Kidney capillary endothelial cell (primary cell): ENCODE data around the gene L1CAM.

Source experiments
- DNase-seq: peaks from one replicate; pipeline ENCODE4 v3.0.0-alpha.2; 2018; ENCODE audit warnings: low spot score

Gene L1CAM

GRCh38 chrX:153885968-153886903, at the start of gene L1CAM:
TSS of gene L1CAM (minus strand) at chrX:153886173. CDS start at chrX:153875836, 10,337 bp downstream.
- no peak for DNase-seq

- DNase-seq = no peak
These were observed 49.4 kb upstream of the L1CAM start for GRCh38 chrX:153935326-153935851.

GRCh38 chrX:153934762-153935325, 48.9 kb upstream of the L1CAM start, which contains the start of gene NAA10:
TSS of gene NAA10 (minus strand) at chrX:153935037. CDS start at chrX:153934904, 133 bp downstream.
- DNase-seq = peak; percentile 56

- no peak for DNase-seq
These were observed 48.3 kb upstream of the L1CAM start for GRCh38 chrX:153934148-153934761.

GRCh38 chrX:153933748-153934147, 47.8 kb upstream of the L1CAM start:
- DNase-seq = no peak

- DNase-seq = no peak
These were observed 46.4 kb upstream of the L1CAM start for GRCh38 chrX:153932220-153932915.

GRCh38 chrX:153931748-153932147, 45.8 kb upstream of the L1CAM start:
- DNase-seq = no peak

GRCh38 chrX:153931151-153931550, 45.2 kb upstream of the L1CAM start:
- DNase-seq = no peak

- DNase-seq = no peak
These were observed 44.3 kb upstream of the L1CAM start for GRCh38 chrX:153930011-153930910.

GRCh38 chrX:153929576-153929975, 43.6 kb upstream of the L1CAM start:
- DNase-seq = no peak

- no peak for DNase-seq
These were observed 42.9 kb upstream of the L1CAM start for GRCh38 chrX:153928846-153929245.

- DNase-seq = peak; percentile 93
These were observed 42.2 kb upstream of the L1CAM start for GRCh38 chrX:153927922-153928760.

GRCh38 chrX:153927672-153927921, 41.6 kb upstream of the L1CAM start:
- no peak for DNase-seq

GRCh38 chrX:153926858-153927671, 41.1 kb upstream of the L1CAM start:
- peak; percentile 32 for DNase-seq

GRCh38 chrX:153926552-153926857, 40.5 kb upstream of the L1CAM start:
- no peak for DNase-seq

- DNase-seq = no peak
These were observed 40.0 kb upstream of the L1CAM start, which contains the start of gene ARHGAP4 for GRCh38 chrX:153925739-153926551. TSS of gene ARHGAP4 (minus strand) at chrX:153926264. CDS start at chrX:153926202, 62 bp downstream.

GRCh38 chrX:153925387-153925738, 39.4 kb upstream of the L1CAM start:
- DNase-seq = no peak

GRCh38 chrX:153924149-153924861, 38.3 kb upstream of the L1CAM start:
- DNase-seq = peak; percentile 36
